Sigmoid colon (tissue), 4 donors: ENCODE measurements around the gene TATDN3.

Source experiments
- CTCF ChIP-seq, 4 experiments: fragments of 450-650 bp in 3 of 4; fragments of 200-600 bp in 1 of 4; IDR thresholded peaks; one replicate each; pipeline ENCODE4 v1.5.1; 2016 to 2019; ENCODE audit warnings: antibody characterized with exemption in 4 of 4, mild to moderate bottlenecking in 3 of 4, moderate library complexity in 2 of 4
- EP300 ChIP-seq, 4 donors: sonication (generic); formaldehyde crosslinking; IDR thresholded peaks; one replicate each; pipeline ENCODE4 v1.6.1; 2017; ENCODE audit warnings: antibody characterized with exemption in 4 of 4
- POLR2A ChIP-seq, 2 donors: fragments of 450-650 bp; IDR thresholded peaks; one replicate each; pipeline ENCODE4 v1.6.1; 2016; ENCODE audit warnings: antibody characterized with exemption in 2 of 2, mild to moderate bottlenecking in 2 of 2, moderate library complexity in 2 of 2

GRCh38 chr1:212847549-212847948, 55.9 kb downstream of the TATDN3 start, which contains the start of gene SPATA45:
- no peak for TF ChIP-seq CTCF (IDR thresholded peaks at IDR 0.05)
- TF ChIP-seq POLR2A (IDR thresholded peaks at IDR 0.05): no peak
- TF ChIP-seq EP300 (IDR thresholded peaks at IDR 0.05): no peak
